Measurements from ENCODE around the gene CTNNB1.

The CTNNB1 gene

GRCh38 chr3:41216993-41217392, 17.7 kb downstream of the CTNNB1 start:
- no peak for DNase-seq (ENCODE audit: low read depth in 1 of 2, low spot score in 1 of 2)

- DNase-seq (ENCODE audit: low read depth in 1 of 2, low spot score in 1 of 2): no peak
These were observed 20.1 kb downstream of the CTNNB1 start for GRCh38 chr3:41219424-41219823.

DNA sequence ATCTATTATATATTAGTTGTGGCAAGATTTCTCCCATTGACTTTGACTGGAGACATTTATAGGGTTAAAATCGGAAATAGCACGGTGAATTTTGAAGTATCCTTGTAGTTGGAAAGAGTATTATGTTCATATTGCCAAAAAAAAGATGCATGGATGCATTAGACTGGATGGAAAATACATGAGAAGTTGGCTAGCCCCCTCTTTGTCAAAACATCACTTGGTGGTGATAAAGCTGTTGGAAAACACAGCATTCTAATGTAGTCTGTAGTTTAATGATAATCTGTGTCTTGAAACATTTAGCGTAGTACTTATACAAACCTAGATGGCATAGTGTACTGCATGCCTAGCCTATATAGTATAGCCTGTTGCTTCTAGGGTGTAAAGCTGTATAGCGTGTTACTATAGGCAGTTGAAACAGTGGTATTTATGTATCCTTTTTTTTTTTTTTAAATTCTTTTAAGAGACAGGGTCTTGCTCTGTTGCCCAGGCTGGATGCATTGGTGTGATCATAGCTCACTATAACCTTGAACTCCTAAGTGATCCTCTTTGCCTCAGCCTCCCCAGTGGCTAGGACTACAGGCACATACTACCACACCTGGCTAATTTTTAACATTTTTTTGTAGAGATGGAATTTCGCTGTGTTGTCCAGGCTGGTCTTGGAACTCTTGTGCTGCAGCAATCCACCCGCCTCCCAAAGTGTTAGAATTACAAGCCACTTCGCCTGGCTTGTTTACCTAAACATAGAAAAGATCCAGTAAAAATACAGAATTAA, 21.8 kb downstream of the CTNNB1 start:
- no peak for DNase-seq (ENCODE audit: low read depth in 1 of 2, low spot score in 1 of 2)

DNA sequence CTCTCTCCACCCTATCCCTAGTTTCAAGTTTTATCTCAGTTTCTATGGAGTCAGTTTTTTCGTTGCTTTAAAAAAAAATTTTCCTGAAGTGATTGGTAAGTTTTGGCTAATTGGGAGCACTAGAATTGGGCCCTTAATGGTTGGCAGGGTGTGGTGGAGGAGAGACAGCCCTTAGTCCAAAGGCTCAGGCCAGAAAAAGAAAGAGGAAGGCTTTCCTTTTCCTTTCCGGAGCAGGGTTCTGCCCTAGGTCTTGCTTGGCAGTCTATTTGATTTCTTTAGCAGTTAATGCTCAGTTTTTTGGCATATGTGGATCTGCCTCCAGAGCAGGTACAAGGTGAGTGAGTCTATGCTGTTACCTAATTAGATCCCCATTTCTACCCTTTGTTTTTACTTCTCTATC, 22.7 kb downstream of the CTNNB1 start:
- DNase-seq (ENCODE audit: low read depth in 1 of 2, low spot score in 1 of 2): no peak

DNA sequence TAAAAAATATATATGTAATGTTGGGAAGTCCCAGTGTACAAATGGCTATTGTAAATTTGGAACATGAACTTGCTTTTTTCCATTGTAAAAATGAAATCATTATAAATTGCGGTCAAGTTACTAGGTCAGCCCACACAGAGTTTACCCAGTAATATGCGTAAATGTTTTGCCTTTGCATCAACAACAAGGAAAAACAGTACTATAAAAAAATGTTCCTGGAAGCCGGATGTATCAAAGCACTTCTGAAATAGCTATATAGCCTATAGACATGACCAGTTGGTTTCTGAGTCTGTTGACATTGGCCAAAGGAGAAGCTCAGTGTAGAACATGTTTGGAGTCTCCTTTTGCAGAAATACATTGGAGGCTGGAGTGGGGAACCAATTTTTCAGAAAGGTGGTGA, 23.2 kb downstream of the CTNNB1 start:
- DNase-seq (ENCODE audit: low read depth in 1 of 2, low spot score in 1 of 2): no peak

GRCh38 chr3:41223078-41223477, 23.8 kb downstream of the CTNNB1 start:
- no peak for DNase-seq (ENCODE audit: low read depth in 1 of 2, low spot score in 1 of 2)

DNA sequence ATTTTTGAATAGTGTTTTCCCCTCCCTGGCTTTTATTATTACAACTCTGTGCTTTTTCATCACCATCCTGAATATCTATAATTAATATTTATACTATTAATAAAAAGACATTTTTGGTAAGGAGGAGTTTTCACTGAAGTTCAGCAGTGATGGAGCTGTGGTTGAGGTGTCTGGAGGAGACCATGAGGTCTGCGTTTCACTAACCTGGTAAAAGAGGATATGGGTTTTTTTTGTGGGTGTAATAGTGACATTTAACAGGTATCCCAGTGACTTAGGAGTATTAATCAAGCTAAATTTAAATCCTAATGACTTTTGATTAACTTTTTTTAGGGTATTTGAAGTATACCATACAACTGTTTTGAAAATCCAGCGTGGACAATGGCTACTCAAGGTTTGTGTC, 24.4 kb downstream of the CTNNB1 start:
- no peak for DNase-seq (ENCODE audit: low read depth in 1 of 2, low spot score in 1 of 2)

GRCh38 chr3:41224120-41224806, 25.0 kb downstream of the CTNNB1 start:
- no peak for DNase-seq (ENCODE audit: low read depth in 1 of 2, low spot score in 1 of 2)

- DNase-seq (ENCODE audit: low read depth in 1 of 2, low spot score in 1 of 2): no peak
These were observed 35.8 kb downstream of the CTNNB1 start for GRCh38 chr3:41234823-41235721.

GRCh38 chr3:41236228-41236627, 36.9 kb downstream of the CTNNB1 start:
- DNase-seq (ENCODE audit: low read depth in 1 of 2, low spot score in 1 of 2): no peak

DNA sequence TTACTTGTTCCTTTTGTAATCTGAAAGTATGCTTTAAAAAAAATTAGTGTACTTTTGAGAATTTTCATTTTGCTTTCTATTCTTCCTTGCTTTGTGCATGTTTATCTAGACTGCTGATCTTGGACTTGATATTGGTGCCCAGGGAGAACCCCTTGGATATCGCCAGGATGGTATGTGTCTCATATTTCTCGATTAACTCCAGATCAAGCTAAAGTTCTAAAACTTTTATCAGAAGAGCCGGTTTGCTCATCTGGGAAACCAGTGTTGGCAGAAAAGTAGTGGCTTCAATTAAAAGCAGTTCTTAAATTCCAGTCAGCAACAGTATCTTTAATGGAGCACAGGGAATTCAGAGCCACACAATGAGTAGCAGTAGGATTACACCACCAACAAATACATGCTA, 38.6 kb downstream of the CTNNB1 start:
- no peak for DNase-seq (ENCODE audit: low read depth in 1 of 2, low spot score in 1 of 2)

GRCh38 chr3:41239587-41239986, 40.3 kb downstream of the CTNNB1 start:
- DNase-seq (ENCODE audit: low read depth in 1 of 2, low spot score in 1 of 2): no peak

GRCh38 chr3:41241161-41241560, 41.9 kb downstream of the CTNNB1 start:
- no peak for DNase-seq (ENCODE audit: low read depth in 1 of 2, low spot score in 1 of 2)

DNA sequence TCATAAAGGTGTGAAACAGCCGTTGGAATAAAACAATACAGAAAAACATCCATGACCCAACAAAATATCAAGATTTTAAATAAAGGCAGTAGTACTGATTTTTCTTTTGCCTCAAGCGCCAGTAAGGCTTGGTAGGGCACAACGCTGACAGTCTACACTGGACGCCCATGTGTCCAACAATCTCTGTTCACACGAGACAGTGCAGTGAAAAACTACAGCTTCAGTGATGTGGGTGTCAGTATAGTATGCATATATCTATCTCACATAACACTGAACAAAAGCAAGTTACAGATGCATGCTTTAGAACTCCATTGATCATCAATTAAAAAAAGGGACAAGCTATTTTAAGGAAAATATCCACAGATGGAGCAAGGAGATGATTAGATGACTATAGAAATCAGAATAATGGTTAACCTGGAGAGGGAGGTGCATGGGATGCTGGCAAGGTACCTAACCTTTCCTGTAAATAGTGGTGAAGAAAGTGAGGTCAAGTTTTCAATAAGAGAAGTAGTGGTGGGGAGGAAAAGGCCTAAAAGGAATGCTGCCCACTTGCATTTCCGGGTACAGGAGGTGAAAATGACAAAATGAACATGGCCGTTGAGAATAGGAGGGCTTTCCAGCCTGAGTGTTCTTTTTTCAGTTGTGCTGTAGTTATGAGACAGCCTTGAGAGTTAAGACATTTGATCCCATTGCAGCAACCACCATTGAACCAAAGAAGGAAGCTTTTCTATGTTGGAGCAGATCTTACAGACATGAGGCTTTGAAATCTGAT, 42.7 kb downstream of the CTNNB1 start:
- no peak for DNase-seq (ENCODE audit: low read depth in 1 of 2, low spot score in 1 of 2)

- DNase-seq (ENCODE audit: low read depth in 1 of 2, low spot score in 1 of 2): no peak
These were observed 43.9 kb downstream of the CTNNB1 start for GRCh38 chr3:41243183-41243582.

- no peak for DNase-seq (ENCODE audit: low read depth in 1 of 2, low spot score in 1 of 2)
These were observed 45.5 kb downstream of the CTNNB1 start for GRCh38 chr3:41244620-41245336.

DNA sequence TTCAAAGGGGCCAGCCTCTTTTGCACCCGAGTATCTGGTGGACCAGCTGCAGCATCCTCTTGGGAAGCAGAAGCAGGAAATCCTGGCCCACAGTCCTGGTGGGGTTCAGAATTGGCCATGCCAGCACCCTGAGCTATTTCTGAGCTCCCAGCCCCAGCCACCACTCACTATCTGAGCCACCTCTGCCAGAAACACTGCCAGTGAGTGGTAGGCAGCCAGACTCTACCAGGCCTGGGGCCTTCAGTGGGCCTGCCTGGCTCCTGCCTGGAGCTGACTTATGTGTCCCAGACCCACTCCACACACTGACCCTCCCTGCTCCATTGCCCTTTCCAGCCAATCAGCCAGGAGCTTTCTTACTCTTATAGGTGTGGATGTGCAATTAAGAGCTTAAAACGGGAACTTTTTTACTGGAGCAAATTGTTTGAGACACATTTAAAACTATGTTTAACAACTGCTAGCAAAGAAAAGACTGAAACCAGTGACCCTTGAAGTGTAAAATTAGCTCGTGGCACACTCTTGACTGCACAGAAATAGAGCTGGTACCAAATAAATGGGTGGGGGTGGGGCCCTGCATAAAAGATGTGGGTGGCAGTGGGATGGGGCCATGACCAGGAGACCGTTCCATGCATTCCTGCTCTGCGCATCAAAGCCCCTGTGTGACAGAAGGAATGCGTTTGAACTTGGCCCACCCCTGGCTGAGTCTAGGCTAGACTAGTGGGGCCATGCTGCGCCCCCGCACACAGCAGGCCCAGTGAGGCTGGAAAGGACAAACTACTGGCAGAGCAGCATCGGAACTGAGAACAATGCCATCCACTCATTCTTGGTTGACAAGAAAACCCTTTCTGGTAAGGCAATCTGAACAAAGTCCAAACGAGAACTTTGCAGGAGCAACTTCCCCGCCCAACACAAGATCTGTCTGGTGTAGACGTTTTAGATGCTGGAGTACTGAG, 48.0 kb downstream of the CTNNB1 start:
- DNase-seq (ENCODE audit: low read depth in 1 of 2, low spot score in 1 of 2): no peak

DNA sequence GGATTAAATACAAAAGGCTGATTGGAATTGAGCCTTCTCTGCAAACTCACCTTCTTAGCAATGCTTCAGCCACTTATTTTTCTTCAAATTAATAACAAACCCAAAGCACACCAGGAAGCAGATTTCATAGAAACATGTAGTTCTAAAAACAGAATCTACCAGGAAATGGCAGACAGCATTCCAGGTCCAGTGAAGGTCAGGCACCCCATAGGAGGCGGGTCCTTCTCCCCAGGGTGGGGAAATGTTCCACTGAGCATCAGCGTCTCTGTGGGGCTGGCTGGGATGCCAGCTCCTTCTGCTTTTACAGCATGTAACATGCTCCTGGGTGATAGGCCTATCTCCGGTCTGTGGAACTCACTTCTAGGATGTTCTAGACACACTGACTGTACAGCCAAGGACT, 49.2 kb downstream of the CTNNB1 start:
- DNase-seq (ENCODE audit: low read depth in 1 of 2, low spot score in 1 of 2): no peak

- no peak for DNase-seq (ENCODE audit: low read depth in 1 of 2, low spot score in 1 of 2)
These were observed 50.0 kb downstream of the CTNNB1 start for GRCh38 chr3:41249318-41249717.
